DOHH2 (cell line): ENCODE measurements around the gene NPNT.

ENCODE experiments used
- EZH2phosphoT487 ChIP-seq: fragments of 200-600 bp; sonication (generic); IDR thresholded peaks from 2 replicates; pipeline ENCODE4 v1.6.1; 2017; ENCODE audit warnings: borderline replicate concordance, mild to moderate bottlenecking, antibody characterized with exemption, low read length, moderate library complexity, mixed read lengths
- TF ChIP-seq, protein P1 (sequence below): fragments of 200-600 bp; sonication (generic); IDR thresholded peaks from one replicate; pipeline ENCODE4 v1.5.1; 2014; ENCODE audit warnings: antibody characterized with exemption, mild to moderate bottlenecking, low read depth, low read length; ENCODE audit not compliant: poor library complexity, severe bottlenecking

DNA sequence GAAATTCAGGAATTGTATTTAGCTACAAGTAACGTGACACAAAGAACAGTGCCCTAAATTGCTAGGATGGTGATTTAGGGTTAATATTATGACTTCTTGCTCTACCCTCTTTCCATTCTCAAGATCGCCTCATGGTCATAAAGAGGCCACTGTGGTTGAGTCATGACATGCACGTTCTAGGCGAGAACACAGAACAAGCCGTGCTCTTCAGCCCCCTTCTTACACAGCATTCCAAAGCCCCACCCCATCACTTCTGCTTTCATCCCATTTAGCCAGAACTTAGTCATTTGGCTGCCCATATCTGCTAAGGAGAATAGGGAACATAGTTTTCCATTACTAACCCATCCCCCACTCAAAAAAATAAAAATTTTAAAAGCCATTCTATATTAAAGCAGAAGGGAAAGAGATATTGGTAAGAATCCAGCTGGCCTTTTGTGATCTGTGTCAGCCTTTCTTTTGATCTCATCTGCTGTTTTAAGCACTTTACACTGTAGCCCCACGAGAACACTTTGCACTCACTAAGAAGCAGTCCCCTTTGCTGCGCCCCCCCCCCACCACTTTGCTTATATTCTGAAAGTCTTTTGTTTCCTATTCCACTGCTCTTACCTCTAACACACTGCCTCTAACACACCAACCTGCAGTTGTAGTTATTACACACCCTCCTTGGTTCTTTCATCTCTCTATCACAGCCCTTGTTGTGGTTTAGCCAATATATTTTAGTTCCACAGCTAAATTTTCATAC lies 28.4 kb downstream of the NPNT start:
- TF ChIP-seq, protein P1, sequence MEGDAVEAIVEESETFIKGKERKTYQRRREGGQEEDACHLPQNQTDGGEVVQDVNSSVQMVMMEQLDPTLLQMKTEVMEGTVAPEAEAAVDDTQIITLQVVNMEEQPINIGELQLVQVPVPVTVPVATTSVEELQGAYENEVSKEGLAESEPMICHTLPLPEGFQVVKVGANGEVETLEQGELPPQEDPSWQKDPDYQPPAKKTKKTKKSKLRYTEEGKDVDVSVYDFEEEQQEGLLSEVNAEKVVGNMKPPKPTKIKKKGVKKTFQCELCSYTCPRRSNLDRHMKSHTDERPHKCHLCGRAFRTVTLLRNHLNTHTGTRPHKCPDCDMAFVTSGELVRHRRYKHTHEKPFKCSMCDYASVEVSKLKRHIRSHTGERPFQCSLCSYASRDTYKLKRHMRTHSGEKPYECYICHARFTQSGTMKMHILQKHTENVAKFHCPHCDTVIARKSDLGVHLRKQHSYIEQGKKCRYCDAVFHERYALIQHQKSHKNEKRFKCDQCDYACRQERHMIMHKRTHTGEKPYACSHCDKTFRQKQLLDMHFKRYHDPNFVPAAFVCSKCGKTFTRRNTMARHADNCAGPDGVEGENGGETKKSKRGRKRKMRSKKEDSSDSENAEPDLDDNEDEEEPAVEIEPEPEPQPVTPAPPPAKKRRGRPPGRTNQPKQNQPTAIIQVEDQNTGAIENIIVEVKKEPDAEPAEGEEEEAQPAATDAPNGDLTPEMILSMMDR = no peak
- TF ChIP-seq EZH2phosphoT487 = no peak
